D721Med (cell line): ENCODE measurements around the gene CCDC167.
"Not testable (repeated sequence)": the region's sequence is repeated elsewhere in the genome, so short reads cannot be mapped to it uniquely, and the experiment has no call there.

Experiments used
- DNase-seq: peaks from one replicate; pipeline ENCODE4 v3.0.0; 2011; ENCODE audit warnings: low spot score; ENCODE audit not compliant: insufficient read length
- FAIRE-seq: peaks from 2 replicates; lab custom pipeline; 2011; peaks lifted over from hg19 to GRCh38; lab: Jason Lieb, UNC
- CTCF ChIP-seq: IDR thresholded peaks from 2 replicates; pipeline ENCODE4 v1.5.1; 2012; ENCODE audit warnings: mild to moderate bottlenecking, control low read depth; ENCODE audit not compliant: insufficient read depth; ENCODE audit errors: missing control alignments

Gene CCDC167

GRCh38 chr6:37502703-37503291 is 3.1 kb upstream of the CCDC167 start:
- no peak for TF ChIP-seq CTCF
- FAIRE-seq (no peak), DNase-seq (no peak)

- DNase-seq (no peak), FAIRE-seq (no peak)
- TF ChIP-seq CTCF, result no peak
Observed at GRCh38 chr6:37501632-37502491, 2.2 kb upstream of the CCDC167 start.

DNA sequence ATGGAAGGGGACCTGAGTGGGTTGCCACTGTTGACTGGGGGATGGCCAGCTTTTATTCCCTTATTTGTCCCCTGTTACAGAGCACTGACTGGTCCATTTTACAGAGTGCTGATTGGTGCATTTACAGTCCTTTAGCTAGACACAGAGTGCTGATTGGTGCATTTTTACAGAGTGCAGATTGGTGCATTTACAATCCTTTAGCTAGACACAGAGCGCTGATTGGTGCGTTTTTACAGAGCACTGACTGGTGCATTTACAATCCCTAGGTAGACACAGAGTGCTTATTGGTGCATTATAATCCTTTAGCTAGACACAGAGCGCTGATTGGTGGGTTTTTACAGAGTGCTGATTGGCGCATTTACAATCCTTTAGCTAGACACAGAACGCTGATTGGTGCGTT is 1.2 kb upstream of the CCDC167 start:
- not testable (repeated sequence) for DNase-seq, FAIRE-seq

GRCh38 chr6:37500294-37500608 is 558 bp upstream of the CCDC167 start:
- no peak for DNase-seq
- FAIRE-seq, result no peak
- TF ChIP-seq CTCF, result no peak

- no peak for DNase-seq
- FAIRE-seq, result no peak
- TF ChIP-seq CTCF, result no peak
Observed at GRCh38 chr6:37496951-37497885, 2.5 kb downstream of the CCDC167 start.

DNA sequence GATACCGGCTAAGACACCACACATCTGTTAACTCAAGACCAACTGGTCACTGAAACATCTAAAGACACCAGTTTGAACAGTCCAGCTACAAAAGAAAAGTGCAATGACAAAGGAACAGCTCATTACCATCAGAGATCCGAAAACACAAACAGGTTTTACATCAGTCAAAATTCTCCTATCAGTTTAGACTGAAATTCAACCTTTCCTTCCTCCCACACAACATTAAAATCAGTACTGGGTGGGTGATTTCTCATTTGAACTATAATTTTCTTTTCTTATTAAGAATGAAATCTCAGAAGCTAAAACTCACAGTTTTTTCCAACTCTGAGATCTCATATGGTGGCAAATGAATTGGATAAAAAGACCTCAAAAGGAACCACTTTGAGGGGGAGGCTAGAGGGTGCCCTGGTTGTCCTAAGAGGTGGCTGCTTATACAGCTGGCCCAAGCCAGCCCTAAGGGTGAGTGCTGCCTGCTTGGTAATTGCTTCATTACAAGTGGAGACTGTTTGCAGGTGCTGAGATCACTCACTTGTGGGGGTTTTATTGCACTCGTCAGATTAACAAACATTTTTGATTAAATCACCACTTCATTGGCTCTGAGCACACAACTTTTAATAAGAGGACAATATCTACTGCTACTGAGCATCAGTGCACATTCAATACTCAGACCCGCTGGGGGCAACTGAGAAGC is 4.3 kb downstream of the CCDC167 start:
- FAIRE-seq, result no peak

More for the DNA sequence above, 4.3 kb downstream of the CCDC167 start:
- no peak for DNase-seq
- no peak for TF ChIP-seq CTCF
